ENCODE data around the gene ADAMTSL1.

Gene ADAMTSL1

DNA sequence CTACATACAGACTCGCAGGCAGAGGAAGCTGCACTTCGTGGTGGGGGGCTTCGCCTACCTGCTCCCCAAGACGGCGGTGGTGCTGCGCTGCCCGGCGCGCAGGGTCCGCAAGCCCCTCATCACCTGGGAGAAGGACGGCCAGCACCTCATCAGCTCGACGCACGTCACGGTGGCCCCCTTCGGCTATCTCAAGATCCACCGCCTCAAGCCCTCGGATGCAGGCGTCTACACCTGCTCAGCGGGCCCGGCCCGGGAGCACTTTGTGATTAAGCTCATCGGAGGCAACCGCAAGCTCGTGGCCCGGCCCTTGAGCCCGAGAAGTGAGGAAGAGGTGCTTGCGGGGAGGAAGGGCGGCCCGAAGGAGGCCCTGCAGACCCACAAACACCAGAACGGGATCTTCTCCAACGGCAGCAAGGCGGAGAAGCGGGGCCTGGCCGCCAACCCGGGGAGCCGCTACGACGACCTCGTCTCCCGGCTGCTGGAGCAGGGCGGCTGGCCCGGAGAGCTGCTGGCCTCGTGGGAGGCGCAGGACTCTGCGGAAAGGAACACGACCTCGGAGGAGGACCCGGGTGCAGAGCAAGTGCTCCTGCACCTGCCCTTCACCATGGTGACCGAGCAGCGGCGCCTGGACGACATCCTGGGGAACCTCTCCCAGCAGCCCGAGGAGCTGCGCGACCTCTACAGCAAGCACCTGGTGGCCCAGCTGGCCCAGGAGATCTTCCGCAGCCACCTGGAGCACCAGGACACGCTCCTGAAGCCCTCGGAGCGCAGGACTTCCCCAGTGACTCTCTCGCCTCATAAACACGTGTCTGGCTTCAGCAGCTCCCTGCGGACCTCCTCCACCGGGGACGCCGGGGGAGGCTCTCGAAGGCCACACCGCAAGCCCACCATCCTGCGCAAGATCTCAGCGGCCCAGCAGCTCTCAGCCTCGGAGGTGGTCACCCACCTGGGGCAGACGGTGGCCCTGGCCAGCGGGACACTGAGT lies 303.2 kb downstream of the ADAMTSL1 start:
- TF ChIP-seq, protein P1, sequence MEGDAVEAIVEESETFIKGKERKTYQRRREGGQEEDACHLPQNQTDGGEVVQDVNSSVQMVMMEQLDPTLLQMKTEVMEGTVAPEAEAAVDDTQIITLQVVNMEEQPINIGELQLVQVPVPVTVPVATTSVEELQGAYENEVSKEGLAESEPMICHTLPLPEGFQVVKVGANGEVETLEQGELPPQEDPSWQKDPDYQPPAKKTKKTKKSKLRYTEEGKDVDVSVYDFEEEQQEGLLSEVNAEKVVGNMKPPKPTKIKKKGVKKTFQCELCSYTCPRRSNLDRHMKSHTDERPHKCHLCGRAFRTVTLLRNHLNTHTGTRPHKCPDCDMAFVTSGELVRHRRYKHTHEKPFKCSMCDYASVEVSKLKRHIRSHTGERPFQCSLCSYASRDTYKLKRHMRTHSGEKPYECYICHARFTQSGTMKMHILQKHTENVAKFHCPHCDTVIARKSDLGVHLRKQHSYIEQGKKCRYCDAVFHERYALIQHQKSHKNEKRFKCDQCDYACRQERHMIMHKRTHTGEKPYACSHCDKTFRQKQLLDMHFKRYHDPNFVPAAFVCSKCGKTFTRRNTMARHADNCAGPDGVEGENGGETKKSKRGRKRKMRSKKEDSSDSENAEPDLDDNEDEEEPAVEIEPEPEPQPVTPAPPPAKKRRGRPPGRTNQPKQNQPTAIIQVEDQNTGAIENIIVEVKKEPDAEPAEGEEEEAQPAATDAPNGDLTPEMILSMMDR (IDR thresholded peaks at IDR 0.05; ENCODE audit: low read depth, low read length), result no peak
- no peaks in the 10 kb centered on the region for H3K36me3 ChIP-seq
- no peak overlapping the region for H3K4me3 ChIP-seq (ENCODE audit: low read depth, low read length)
- no peak overlapping the region for H3K27ac ChIP-seq
- no peaks in the 10 kb centered on the region for H3K27me3 ChIP-seq (ENCODE audit: insufficient read depth, low read depth, severe bottlenecking)
- DNase-seq, result no peak
- no peaks in the 10 kb centered on the region for H3K9me3 ChIP-seq (ENCODE audit: severe bottlenecking)

DNA sequence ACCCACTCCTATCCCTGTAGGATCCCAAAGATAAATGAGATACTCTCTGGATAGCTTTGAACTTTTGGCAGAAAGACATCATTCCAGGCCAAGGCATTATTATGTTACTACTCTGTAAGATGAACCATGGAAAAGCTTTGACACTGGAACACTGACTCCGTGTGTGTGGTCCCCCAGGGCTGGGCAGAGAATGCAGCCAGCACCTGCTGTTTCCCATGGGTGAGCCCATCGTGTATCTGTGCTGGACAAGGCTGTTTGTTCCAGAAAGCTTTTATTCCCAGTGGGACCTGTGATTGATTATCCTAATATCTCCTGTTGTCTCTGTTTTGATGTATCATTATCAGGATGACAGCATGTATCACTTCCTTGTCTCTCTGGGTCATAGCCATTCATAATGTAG lies 304.2 kb downstream of the ADAMTSL1 start:
- Histone ChIP-seq H3K36me3 (no peaks in the 10 kb centered on the region), H3K27me3 (ENCODE audit: insufficient read depth, low read depth, severe bottlenecking) (no peaks in the 10 kb centered on the region), H3K4me3 (ENCODE audit: low read depth, low read length) (no peak overlapping the region), H3K9me3 (ENCODE audit: severe bottlenecking) (no peaks in the 10 kb centered on the region), H3K27ac (no peak overlapping the region)
- DNase-seq, result no peak
- TF ChIP-seq, protein P1 (IDR thresholded peaks at IDR 0.05; ENCODE audit: low read depth, low read length), result no peak

DNA sequence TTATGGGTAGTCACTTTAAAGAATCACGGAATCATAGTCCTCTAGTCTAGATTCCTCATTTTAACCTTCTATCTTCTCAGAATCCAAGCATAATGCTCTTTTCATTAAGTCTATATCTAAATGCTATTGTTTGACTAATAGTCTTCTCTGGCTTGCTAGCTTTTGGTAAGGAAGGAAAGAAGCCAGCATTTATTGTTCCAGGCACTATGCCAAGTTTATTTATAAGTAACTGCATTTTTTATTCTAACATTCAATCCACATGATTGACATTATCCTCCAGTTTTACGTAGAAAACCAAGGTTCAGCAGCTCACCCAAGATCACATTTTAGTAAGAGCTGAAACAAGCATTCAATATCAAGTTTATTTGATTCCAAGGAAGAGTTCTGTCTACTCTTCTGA lies 304.9 kb downstream of the ADAMTSL1 start:
- DNase-seq, result no peak
- Histone ChIP-seq H3K36me3 (no peaks in the 10 kb centered on the region), H3K27me3 (ENCODE audit: insufficient read depth, low read depth, severe bottlenecking) (no peaks in the 10 kb centered on the region), H3K4me3 (ENCODE audit: low read depth, low read length) (no peak overlapping the region), H3K27ac (no peak overlapping the region), H3K9me3 (ENCODE audit: severe bottlenecking) (no peaks in the 10 kb centered on the region)
- TF ChIP-seq, protein P1 (IDR thresholded peaks at IDR 0.05; ENCODE audit: low read depth, low read length), result no peak

DNA sequence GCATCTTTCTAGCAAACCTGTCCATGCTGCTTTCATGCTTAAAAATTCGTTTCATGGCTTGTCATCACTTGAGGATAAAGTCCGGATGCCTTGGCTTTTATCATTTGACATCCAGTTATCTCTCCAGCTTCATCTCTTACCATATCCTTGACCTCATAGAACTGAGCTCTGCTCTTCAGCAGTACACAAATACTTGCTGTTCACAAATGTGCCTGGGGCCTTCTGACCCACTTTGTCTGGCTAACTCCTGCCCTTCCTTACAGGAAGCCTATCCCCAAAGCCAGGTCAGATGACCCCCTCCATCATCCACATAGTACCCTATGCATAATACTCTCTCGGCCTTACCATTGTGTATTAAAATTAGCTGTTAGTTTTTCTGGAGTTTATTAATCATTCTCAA lies 310.0 kb downstream of the ADAMTSL1 start:
- Histone ChIP-seq H3K9me3 (ENCODE audit: severe bottlenecking) (no peaks in the 10 kb centered on the region), H3K27ac (no peak overlapping the region), H3K36me3 (no peaks in the 10 kb centered on the region), H3K27me3 (ENCODE audit: insufficient read depth, low read depth, severe bottlenecking) (no peaks in the 10 kb centered on the region), H3K4me3 (ENCODE audit: low read depth, low read length) (no peak overlapping the region)
- TF ChIP-seq, protein P1 (IDR thresholded peaks at IDR 0.05; ENCODE audit: low read depth, low read length), result no peak
- no peak for DNase-seq

DNA sequence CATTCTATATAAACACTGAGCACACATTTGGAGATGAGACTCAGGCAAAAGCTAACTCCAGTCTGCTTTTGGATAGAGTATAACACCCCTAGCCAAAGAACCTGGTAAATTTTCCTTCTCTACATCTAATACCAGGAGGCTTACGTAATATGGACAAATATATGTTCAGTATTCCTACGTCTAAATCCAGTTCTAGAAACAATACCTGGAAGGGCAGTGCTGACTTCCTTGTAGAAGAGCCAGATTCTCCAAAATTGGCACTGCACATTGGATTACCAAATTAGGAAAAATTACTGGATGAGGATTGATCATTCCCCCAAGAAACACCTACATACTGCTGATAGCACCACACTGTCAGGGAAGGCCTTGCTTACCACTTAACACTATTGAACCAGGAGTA lies 311.7 kb downstream of the ADAMTSL1 start:
- H3K36me3 ChIP-seq, result no peaks in the 10 kb centered on the region
- no peaks in the 10 kb centered on the region for H3K9me3 ChIP-seq (ENCODE audit: severe bottlenecking)
- TF ChIP-seq, protein P1 (IDR thresholded peaks at IDR 0.05; ENCODE audit: low read depth, low read length), result no peak
- H3K4me3 ChIP-seq (ENCODE audit: low read depth, low read length), result no peak overlapping the region
- DNase-seq, result no peak
- H3K27ac ChIP-seq, result no peak overlapping the region
- no peaks in the 10 kb centered on the region for H3K27me3 ChIP-seq (ENCODE audit: insufficient read depth, low read depth, severe bottlenecking)
